Hematopoietic multipotent progenitor cell treated with erythropoietin and hydrocortisone succinate and interleukin-3 and kit ligand, for 17 days (in vitro differentiated cells): Measurements from ENCODE around the gene EVI5.
A peak's percentile ranks its signal among the peaks of the same experiment; 100 is the strongest.
"Not testable (repeated sequence)": the region's sequence is repeated elsewhere in the genome, so short reads cannot be mapped to it uniquely, and the experiment has no call there.

Experiments used
- DNase-seq: peaks from one replicate; pipeline ENCODE4 v3.0.0-alpha.2; 2015; ENCODE audit warnings: low spot score

EVI5 gene

DNA sequence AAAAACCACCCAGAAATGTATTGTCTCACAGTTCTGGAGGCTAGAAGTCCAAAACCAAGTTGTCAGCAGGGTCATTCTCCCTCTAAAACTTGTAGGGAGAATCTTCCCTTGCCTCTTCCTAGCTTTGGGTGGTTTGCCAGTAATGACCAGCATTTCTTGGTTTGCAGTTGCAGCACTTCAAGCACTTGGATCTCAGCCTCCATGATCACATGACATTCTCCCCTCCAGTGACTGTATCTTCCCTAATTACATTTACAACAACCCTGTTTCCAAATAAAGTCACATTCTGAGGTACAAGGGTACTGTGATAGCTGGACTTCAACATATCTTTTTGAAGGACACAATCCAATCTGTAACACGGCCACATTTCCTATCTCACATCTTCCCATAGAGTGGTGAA lies 37.2 kb downstream of the EVI5 start:
- DNase-seq: no peak

DNA sequence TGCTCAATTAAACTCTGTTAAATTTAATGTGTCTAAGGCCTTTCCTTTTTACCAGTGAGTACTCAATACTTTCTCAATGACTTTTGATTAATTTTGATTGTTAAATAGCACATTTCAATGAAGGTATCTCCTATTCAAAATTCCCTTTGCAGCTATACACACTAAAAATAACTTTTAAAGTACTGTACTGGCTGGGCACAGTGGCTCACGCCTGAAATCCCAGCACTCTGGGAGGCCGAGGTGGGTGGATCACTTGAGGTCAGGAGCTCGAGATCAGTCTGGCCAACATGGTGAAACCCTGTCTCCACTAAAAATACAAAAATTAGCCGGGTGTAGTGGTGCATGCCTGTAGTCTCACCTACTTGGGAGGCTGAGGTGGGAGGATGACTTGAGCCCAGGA lies 38.7 kb downstream of the EVI5 start:
- DNase-seq: not testable (repeated sequence)

DNA sequence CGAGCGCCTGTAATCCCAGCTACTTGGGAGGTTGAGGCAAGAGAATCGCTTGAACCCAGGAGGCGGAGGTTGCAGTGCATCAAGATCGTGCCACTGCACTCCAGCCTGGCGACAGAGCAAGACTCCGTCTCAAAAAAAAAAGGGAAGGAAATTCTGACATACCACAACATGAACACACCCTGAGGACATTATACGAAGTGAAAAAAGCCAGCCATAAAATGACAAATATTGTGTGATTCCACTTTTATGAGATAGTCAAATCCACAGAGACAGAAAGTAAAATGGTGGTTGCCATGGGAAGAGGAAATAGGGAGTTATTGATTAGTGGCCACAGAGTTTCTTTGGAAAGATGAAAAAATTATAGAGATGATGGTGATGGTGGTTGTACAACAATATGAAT lies 41.7 kb downstream of the EVI5 start:
- DNase-seq: no peak

- DNase-seq: no peak
These were observed 45.0 kb downstream of the EVI5 start for GRCh38 chr1:92739669-92740524.

DNA sequence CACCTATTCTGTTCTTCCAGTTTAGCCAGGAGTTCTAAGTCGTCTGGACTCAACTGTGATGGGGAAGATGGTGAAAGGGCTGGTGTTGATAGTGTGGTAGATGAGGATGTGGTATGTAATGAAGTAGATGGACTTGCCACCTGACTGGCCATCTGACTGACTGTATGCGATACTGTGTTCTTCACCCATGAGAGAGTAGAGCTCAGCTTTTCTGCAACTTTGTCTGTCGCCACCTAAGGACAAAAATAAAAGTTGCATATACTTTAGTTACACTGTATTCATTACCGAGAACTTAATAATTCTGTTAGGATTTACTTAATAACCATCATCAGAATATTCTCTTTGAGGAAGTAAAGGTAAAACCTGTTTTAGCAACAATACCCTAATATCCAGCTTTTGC lies 48.5 kb downstream of the EVI5 start:
- no peak for DNase-seq

DNA sequence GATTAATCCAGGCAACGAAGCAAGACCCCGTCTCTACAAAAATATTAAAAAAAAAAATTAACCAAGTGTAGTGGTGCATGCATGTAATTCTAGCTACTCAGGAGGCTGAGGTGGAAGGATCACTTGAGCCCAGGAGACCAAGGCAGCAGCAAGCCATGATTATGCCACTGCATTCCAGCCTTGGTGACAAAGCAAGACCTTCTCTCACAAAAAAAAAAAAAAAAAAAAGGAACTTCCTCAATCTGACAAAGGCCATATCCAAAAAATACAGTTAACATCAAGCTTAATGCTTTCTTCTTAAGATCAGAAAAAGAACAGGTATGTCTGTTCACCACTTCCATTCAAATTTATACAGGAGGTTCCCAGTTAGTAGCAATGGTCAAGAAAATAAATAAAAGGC lies 54.4 kb downstream of the EVI5 start:
- no peak for DNase-seq

GRCh38 chr1:92728697-92729096 lies 56.2 kb downstream of the EVI5 start:
- no peak for DNase-seq

GRCh38 chr1:92723713-92724112 lies 61.2 kb downstream of the EVI5 start:
- not testable (repeated sequence) for DNase-seq

GRCh38 chr1:92721886-92722285 lies 63.0 kb downstream of the EVI5 start:
- DNase-seq: no peak

GRCh38 chr1:92721157-92721556 lies 63.8 kb downstream of the EVI5 start:
- not testable (repeated sequence) for DNase-seq

DNA sequence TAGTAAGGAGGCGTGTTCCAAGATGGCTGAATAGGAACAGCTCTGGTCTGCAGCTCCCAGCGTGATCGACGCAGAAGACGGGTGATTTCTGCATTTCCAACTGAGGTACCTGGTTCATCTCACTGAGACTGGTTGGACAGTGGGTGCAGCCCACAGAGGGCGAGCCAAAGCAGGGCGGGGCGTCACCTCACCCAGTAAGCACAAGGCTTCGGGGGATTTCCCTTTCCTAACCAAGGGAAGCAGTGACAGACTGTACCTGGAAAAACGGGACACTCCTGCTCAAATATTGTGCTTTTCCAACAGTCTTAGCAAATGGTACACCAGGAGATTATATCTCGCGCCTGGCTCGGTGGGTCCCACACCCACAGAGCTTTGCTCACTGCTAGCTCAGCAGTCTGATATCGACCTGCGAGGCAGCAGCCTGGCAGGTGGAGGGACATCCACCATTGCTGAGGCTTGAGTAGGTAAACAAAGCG lies 69.4 kb downstream of the EVI5 start:
- not testable (repeated sequence) for DNase-seq

DNA sequence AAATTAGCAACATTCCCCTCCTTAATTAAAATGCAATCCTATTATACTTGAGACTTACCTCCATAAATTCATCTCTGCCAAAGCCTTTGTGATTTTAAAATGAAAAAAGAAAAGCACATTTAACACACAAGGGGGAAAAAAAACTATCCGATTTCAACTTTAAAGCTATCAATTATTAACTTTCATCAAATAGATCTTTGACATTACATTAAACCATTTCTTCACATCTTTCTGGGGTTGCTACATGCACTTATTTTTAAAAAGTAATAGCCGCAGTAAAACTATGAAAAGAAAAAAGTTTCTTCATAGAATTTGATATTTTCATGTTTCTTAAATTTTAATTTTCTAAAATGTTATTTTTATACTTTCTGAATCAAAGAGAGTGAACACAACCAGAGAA lies 71.0 kb downstream of the EVI5 start:
- DNase-seq: no peak

GRCh38 chr1:92711473-92712165 lies 73.3 kb downstream of the EVI5 start:
- no peak for DNase-seq

GRCh38 chr1:92709738-92710137 lies 75.2 kb downstream of the EVI5 start:
- DNase-seq: no peak

DNA sequence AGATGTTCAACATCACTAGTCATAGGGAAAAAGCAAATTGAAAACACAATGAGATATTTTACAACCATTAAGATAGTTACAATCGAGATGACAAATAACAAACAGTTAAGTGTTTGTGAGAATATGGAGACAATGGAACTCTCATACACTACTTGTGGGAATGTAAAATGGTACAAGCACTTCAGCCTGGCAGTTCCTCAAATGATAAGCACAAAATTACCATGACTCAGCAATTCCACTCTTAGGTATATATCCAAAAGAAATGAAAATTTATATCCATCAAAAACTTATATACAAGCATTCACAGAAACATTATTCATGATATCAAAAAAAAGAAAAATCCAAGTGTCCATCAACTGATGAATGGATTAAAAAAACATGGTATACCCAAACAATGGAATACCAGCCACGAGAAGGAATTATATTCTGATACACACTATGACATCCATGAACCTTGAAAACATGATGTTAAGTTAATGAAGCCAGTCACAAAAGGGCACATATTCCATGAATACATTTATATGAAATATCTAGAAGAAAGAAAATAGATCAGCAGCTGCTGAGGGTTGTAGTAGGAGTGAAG lies 76.4 kb downstream of the EVI5 start:
- peak; percentile 15 for DNase-seq

- DNase-seq: no peak
These were observed 77.2 kb downstream of the EVI5 start for GRCh38 chr1:92707709-92708108.

GRCh38 chr1:92707292-92707691 lies 77.6 kb downstream of the EVI5 start:
- DNase-seq: no peak

GRCh38 chr1:92705446-92705845 lies 79.5 kb downstream of the EVI5 start:
- DNase-seq: no peak

DNA sequence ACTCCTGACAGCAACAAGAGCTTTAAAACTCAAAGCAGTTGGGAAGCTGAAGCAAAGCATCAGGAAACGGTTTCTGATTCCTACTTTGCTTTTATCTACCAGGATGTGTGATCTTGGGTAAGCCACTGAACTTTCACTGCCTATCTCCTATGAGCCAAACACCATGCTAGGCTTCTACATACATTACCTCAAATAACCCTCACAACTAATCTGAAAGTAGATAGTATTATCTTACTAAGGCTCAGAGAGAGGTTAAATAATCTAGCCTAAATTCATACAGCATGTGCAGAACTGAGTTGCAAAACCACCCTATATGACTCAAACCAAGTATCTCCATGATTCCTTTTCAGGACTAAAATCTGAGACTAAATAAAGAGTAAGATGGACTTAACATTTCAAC lies 83.8 kb downstream of the EVI5 start:
- DNase-seq: no peak

DNA sequence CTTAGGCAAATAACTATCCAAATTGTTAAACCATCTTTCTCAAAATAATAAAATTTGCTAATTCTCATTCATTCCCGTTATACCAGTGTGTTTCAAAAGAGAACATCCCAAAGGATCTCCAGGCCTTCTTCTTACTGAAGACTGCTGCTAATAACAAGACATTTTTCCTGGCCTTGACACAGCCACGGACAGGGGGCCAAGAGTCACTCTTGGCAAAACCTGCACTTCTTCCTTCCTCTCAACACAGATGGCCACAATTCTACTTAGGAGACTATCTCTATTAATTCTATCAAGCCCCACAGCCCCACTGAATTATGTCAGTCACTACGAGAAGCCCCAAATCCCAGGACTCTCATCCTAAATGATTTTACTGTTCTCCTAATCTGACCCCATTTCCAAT lies 86.0 kb downstream of the EVI5 start:
- DNase-seq: no peak

- DNase-seq: no peak
These were observed 89.8 kb downstream of the EVI5 start for GRCh38 chr1:92695104-92695503.

DNA sequence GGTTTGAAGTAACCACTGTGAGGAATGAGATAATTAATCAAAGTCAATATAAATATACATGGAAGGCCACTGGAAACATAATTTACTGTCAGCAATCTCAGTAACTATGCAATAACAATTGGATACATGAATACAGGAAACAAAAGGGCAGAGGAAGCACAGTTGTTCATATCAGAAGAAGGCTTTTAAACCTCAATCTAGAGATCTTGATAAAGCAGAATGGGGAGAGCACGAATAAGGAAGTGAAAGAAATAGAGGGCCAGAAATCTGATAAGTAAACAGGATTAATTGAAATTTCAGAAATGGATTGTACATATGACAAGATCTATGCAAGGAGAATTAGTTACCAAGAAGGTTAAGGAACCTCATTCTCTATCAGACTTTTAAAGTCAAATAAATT lies 93.0 kb downstream of the EVI5 start:
- DNase-seq: no peak
